HepG2 (cell line): ENCODE results near the gene STK39. TPM values are rescaled to one million over a fixed set of nuclear protein-coding genes. Genes with fewer than 3 reads are reported as not detected.

Experiments
- BRCA1 ChIP-seq: sonication (generic); formaldehyde crosslinking; IDR thresholded peaks from 2 replicates; pipeline ENCODE4 v1.4.0; 2020; ENCODE audit warnings: missing genetic modification reagents
- KAT7 ChIP-seq: IDR thresholded peaks from 2 replicates; pipeline ENCODE4 v1.6.1; 2018; ENCODE audit warnings: borderline replicate concordance, missing compliant biosample characterization
- KDM1A ChIP-seq: IDR thresholded peaks from 2 replicates; pipeline ENCODE4 v1.6.1; 2016; ENCODE audit warnings: missing compliant biosample characterization
- KDM5A ChIP-seq: fragments of 200-600 bp; sonication (generic); IDR thresholded peaks from 2 replicates; pipeline ENCODE4 v1.7.0; 2018; ENCODE audit warnings: antibody characterized with exemption, mild to moderate bottlenecking, low read length, borderline replicate concordance
- MEIS1 ChIP-seq: sonication (generic); formaldehyde crosslinking; IDR thresholded peaks from 2 replicates; pipeline ENCODE4 v1.9.0; 2021; ENCODE audit warnings: mild to moderate bottlenecking, missing genetic modification reagents, moderate library complexity, borderline replicate concordance
- RBFOX2 ChIP-seq: fragments of 200-400 bp; formaldehyde crosslinking; IDR thresholded peaks from 2 replicates; pipeline ENCODE4 v1.6.1; 2017; ENCODE audit warnings: low read depth, mild to moderate bottlenecking, low read length
- RBM22 ChIP-seq: fragments of 200-400 bp; formaldehyde crosslinking; optimal IDR thresholded peaks from 2 replicates; pipeline ENCODE3; 2017; ENCODE audit warnings: mild to moderate bottlenecking, low read length, moderate library complexity
- RCOR2 ChIP-seq: IDR thresholded peaks from 2 replicates; pipeline ENCODE4 v1.6.1; 2016; ENCODE audit warnings: missing biosample characterization, missing genetic modification reagents
- REL ChIP-seq: sonication (generic); formaldehyde crosslinking; conservative IDR thresholded peaks from 2 replicates; pipeline ENCODE4 v1.8.0; 2022; ENCODE audit warnings: mild to moderate bottlenecking, missing genetic modification reagents, moderate library complexity
- TAF1 ChIP-seq: sonication (generic); formaldehyde crosslinking; IDR thresholded peaks from 2 replicates; pipeline ENCODE4 v1.4.0; 2020; ENCODE audit warnings: missing genetic modification reagents
- TCF7L2 ChIP-seq: IDR thresholded peaks from 2 replicates; pipeline ENCODE4 v1.6.1; 2011; ENCODE audit warnings: mild to moderate bottlenecking, low read depth, low read length, moderate library complexity
- U2AF1 ChIP-seq: fragments of 200-400 bp; formaldehyde crosslinking; optimal IDR thresholded peaks from 2 replicates; pipeline ENCODE3; 2017; ENCODE audit warnings: mild to moderate bottlenecking, low read depth, low read length
- WIZ ChIP-seq: sonication (generic); formaldehyde crosslinking; IDR thresholded peaks from 2 replicates; pipeline ENCODE4 v1.5.1; 2020; ENCODE audit warnings: mild to moderate bottlenecking, missing genetic modification reagents
- ZBTB7A ChIP-seq: sonication (generic); formaldehyde crosslinking; IDR thresholded peaks from 2 replicates; pipeline ENCODE4 v1.8.0; 2022; ENCODE audit warnings: mild to moderate bottlenecking, missing genetic modification reagents
- ZC3H4 ChIP-seq: sonication (generic); formaldehyde crosslinking; IDR thresholded peaks from 2 replicates; pipeline ENCODE4 v1.4.0; 2020; ENCODE audit warnings: missing genetic modification reagents, borderline replicate concordance
- ZMYM4 ChIP-seq: sonication (generic); formaldehyde crosslinking; IDR thresholded peaks from 2 replicates; pipeline ENCODE4 v1.8.1; 2023; ENCODE audit warnings: mild to moderate bottlenecking, missing genetic modification reagents
- ZNF138 ChIP-seq: sonication (generic); formaldehyde crosslinking; IDR thresholded peaks from 2 replicates; pipeline ENCODE4 v1.5.0; 2020; ENCODE audit warnings: mild to moderate bottlenecking, low read depth, missing genetic modification reagents
- ZNF431 ChIP-seq: sonication (generic); formaldehyde crosslinking; IDR thresholded peaks from 2 replicates; pipeline ENCODE4 v1.9.0; 2022; ENCODE audit warnings: missing genetic modification reagents, low read depth, mild to moderate bottlenecking, borderline replicate concordance
- ZNF569 ChIP-seq: sonication (generic); formaldehyde crosslinking; IDR thresholded peaks from 2 replicates; pipeline ENCODE4 v1.5.0; 2020; ENCODE audit warnings: mild to moderate bottlenecking, missing genetic modification reagents, moderate library complexity, borderline replicate concordance
- ZNF772 ChIP-seq: sonication (generic); formaldehyde crosslinking; IDR thresholded peaks from 2 replicates; pipeline ENCODE4 v1.5.0; 2020; ENCODE audit warnings: mild to moderate bottlenecking, missing genetic modification reagents
- ZSCAN31 ChIP-seq: sonication (generic); formaldehyde crosslinking; IDR thresholded peaks from 2 replicates; pipeline ENCODE4 v1.5.0; 2020; ENCODE audit warnings: low read depth, mild to moderate bottlenecking, missing genetic modification reagents
- polyA plus RNA-seq, 8 experiments: library from polyadenylated mRNA; depleted of rRNA in 3 of 8; stranded (reverse) in 7 of 8; unstranded in 1 of 8; fragments of >200 nt; fragmentation: Illumina TruSeq in 4 of 8; extraction: Trizol in 4 of 8; gene quantifications; 2 replicates each; pipeline versions ENCODE4 v1.2.1 to v1.2.3, GENCODE V29; 2011 to 2016; ENCODE audit warnings: low read depth in 4 of 8, missing spikeins in 1 of 8, mixed read lengths in 1 of 8; ENCODE audit not compliant: insufficient read depth in 1 of 8
- total RNA-seq, 5 experiments: library from RNA; depleted of rRNA; stranded (reverse); fragments of >200 nt; fragmentation: Illumina TruSeq; extraction: Trizol; gene quantifications; 2 replicates each; pipeline ENCODE4 v1.2.3, GENCODE V29; 2016; ENCODE audit warnings: low read depth in 1 of 5
- TF ChIP-seq, protein P1 (sequence below): sonication (generic); formaldehyde crosslinking; IDR thresholded peaks from 2 replicates; pipeline ENCODE4 v1.5.0; 2020; ENCODE audit warnings: mild to moderate bottlenecking, low read depth, missing genetic modification reagents, borderline replicate concordance
- TF ChIP-seq, protein P2 (sequence below): sonication (generic); formaldehyde crosslinking; IDR thresholded peaks from 2 replicates; pipeline ENCODE4 v1.4.0; 2020; ENCODE audit warnings: missing genetic modification reagents, borderline replicate concordance

The STK39 gene
- total and polyA plus RNA-seq, 2 of the 13 experiments (the other 11 are each of a cell fraction or from before 2014, with no cell fraction given) = 27.3 to 38.4 TPM

DNA sequence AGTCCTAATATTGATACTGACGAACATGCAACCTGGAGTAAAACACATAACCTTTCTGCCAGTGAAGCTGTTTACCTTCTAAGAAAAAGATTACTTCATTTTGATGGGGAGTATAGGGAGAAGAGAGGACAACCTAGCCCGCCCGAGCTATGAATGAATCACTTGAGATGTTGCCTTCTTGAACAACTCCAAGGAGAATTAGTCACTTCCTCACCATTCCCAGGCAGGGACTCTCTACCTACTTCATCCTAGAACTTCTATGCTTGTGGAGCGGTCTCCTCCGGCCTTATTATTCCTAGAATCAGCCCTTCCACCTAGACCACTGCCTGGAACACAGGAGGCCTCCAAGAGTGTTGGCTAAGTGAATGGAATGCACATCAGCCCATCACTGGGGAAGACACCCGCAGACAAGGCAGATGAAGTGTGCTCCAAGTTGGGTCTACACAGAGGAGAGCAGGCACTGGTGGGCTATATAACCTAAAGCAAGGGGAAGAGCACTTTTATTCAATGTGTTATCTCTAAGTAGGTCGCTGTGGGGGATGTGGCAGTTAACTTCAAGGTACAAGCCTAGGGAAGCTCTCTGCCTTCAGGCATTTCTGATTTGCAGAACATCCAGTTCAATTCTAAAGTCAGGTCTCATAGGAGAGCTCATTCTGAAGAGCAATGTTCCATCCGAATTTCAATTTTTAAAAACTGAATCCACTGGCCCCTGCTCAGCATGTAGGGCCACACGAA lies 57.4 kb downstream of the STK39 start (continued):
- 0 out of 2 replicates have a peak, but pooled peaks have one; percentile 40 for TF ChIP-seq ZBTB7A (CRISPR knock-in tag)
- no peak for TF ChIP-seq ZMYM4 (CRISPR knock-in tag)
- TF ChIP-seq ZNF138 (CRISPR knock-in tag) = 0 out of 2 replicates have a peak, but pooled peaks have one; percentile 64
- TF ChIP-seq ZC3H4 (CRISPR knock-in tag) = peak; percentile 97
- TF ChIP-seq TCF7L2 = no peak
- TF ChIP-seq ZNF772 (CRISPR knock-in tag) = no peak
- 0 out of 2 replicates have a peak, but pooled peaks have one; percentile 8 for TF ChIP-seq KAT7 (CRISPR knock-in tag)
- no peak for TF ChIP-seq KDM5A
- TF ChIP-seq U2AF1 = peak; percentile 19
- 0 out of 2 replicates have a peak, but pooled peaks have one; percentile 19 for TF ChIP-seq TAF1 (CRISPR knock-in tag)
- TF ChIP-seq, protein P1, sequence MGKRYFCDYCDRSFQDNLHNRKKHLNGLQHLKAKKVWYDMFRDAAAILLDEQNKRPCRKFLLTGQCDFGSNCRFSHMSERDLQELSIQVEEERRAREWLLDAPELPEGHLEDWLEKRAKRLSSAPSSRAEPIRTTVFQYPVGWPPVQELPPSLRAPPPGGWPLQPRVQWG (CRISPR knock-in tag) = no peak
- 0 out of 2 replicates have a peak, but pooled peaks have one; percentile 8 for TF ChIP-seq WIZ
- TF ChIP-seq, protein P2, sequence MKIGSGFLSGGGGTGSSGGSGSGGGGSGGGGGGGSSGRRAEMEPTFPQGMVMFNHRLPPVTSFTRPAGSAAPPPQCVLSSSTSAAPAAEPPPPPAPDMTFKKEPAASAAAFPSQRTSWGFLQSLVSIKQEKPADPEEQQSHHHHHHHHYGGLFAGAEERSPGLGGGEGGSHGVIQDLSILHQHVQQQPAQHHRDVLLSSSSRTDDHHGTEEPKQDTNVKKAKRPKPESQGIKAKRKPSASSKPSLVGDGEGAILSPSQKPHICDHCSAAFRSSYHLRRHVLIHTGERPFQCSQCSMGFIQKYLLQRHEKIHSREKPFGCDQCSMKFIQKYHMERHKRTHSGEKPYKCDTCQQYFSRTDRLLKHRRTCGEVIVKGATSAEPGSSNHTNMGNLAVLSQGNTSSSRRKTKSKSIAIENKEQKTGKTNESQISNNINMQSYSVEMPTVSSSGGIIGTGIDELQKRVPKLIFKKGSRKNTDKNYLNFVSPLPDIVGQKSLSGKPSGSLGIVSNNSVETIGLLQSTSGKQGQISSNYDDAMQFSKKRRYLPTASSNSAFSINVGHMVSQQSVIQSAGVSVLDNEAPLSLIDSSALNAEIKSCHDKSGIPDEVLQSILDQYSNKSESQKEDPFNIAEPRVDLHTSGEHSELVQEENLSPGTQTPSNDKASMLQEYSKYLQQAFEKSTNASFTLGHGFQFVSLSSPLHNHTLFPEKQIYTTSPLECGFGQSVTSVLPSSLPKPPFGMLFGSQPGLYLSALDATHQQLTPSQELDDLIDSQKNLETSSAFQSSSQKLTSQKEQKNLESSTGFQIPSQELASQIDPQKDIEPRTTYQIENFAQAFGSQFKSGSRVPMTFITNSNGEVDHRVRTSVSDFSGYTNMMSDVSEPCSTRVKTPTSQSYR (CRISPR knock-in tag) = 0 out of 2 replicates have a peak, but pooled peaks have one; percentile 10
- TF ChIP-seq KDM1A (CRISPR knock-in tag) = no peak
- TF ChIP-seq REL (CRISPR knock-in tag) = no peak
- TF ChIP-seq RCOR2 (CRISPR knock-in tag) = no peak
- TF ChIP-seq BRCA1 (CRISPR knock-in tag) = no peak
- TF ChIP-seq ZSCAN31 (CRISPR knock-in tag) = no peak
- peak; percentile 40 for TF ChIP-seq RBM22
- 0 out of 2 replicates have a peak, but pooled peaks have one; percentile 34 for TF ChIP-seq ZNF569
- no peak for TF ChIP-seq MEIS1 (CRISPR knock-in tag)
- 0 out of 2 replicates have a peak, but pooled peaks have one; percentile 4 for TF ChIP-seq ZNF431 (CRISPR knock-in tag)
- TF ChIP-seq RBFOX2 = peak; percentile 50; the same call in 1 of the 2 replicates
